Measurements from ENCODE around the gene KIRREL3. TPM values are rescaled to one million over a fixed set of nuclear protein-coding genes. Genes with fewer than 3 reads are reported as not detected.

Gene KIRREL3
- total RNA-seq, 2 experiments from 2014 or later = not detected

- no peak for DNase-seq
- no peaks in the 10 kb centered on the region for H3K9me3 Mint-ChIP-seq (ENCODE audit: insufficient read depth)
- H3K27me3 Mint-ChIP-seq (ENCODE audit: low read depth) = no peaks in the 10 kb centered on the region
- no peaks in the 10 kb centered on the region for H3K4me1 Mint-ChIP-seq (ENCODE audit: low read depth)
- H3K36me3 Mint-ChIP-seq (ENCODE audit: low read depth) = no peaks in the 10 kb centered on the region
- H3K27ac Mint-ChIP-seq = no peak overlapping the region
- no peak overlapping the region for H3K4me3 Mint-ChIP-seq
- CTCF ChIA-PET = no interaction called here
- ATAC-seq = no peak
- POLR2A ChIA-PET = no interaction called here
Measured at GRCh38 chr11:126578021-126578420, 422.5 kb downstream of the KIRREL3 start.

- H3K27ac Mint-ChIP-seq = no peak overlapping the region
- no peaks in the 10 kb centered on the region for H3K4me1 Mint-ChIP-seq (ENCODE audit: low read depth)
- CTCF ChIA-PET = no interaction called here
- ATAC-seq (no peak), DNase-seq (no peak)
- H3K36me3 Mint-ChIP-seq (ENCODE audit: low read depth) = no peaks in the 10 kb centered on the region
- H3K9me3 Mint-ChIP-seq (ENCODE audit: insufficient read depth) = no peaks in the 10 kb centered on the region
- POLR2A ChIA-PET = no interaction called here
- H3K4me3 Mint-ChIP-seq = no peak overlapping the region
- no peaks in the 10 kb centered on the region for H3K27me3 Mint-ChIP-seq (ENCODE audit: low read depth)
Measured at GRCh38 chr11:126575849-126576248, 424.7 kb downstream of the KIRREL3 start.

GRCh38 chr11:126573325-126573978 lies 427.1 kb downstream of the KIRREL3 start:
- ChIA-PET CTCF (no interaction called here), POLR2A (no interaction called here)
- H3K27ac Mint-ChIP-seq = no peak overlapping the region
- H3K4me3 Mint-ChIP-seq = no peak overlapping the region
- H3K27me3 Mint-ChIP-seq (ENCODE audit: low read depth) = no peaks in the 10 kb centered on the region
- ATAC-seq (no peak), DNase-seq (no peak)
- no peaks in the 10 kb centered on the region for H3K9me3 Mint-ChIP-seq (ENCODE audit: insufficient read depth)
- no peaks in the 10 kb centered on the region for H3K36me3 Mint-ChIP-seq (ENCODE audit: low read depth)
- no peaks in the 10 kb centered on the region for H3K4me1 Mint-ChIP-seq (ENCODE audit: low read depth)

GRCh38 chr11:126570489-126570888 lies 430.1 kb downstream of the KIRREL3 start:
- no peaks in the 10 kb centered on the region for H3K9me3 Mint-ChIP-seq (ENCODE audit: insufficient read depth)
- H3K4me3 Mint-ChIP-seq = no peak overlapping the region
- ChIA-PET CTCF (interaction anchor here (0.7 kb wide), 1 partner anchor 90 kb away, joined by 3 read pairs; no protein-coding TSS in a partner anchor), POLR2A (no interaction called here)
- H3K36me3 Mint-ChIP-seq (ENCODE audit: low read depth) = no peaks in the 10 kb centered on the region
- no peaks in the 10 kb centered on the region for H3K27me3 Mint-ChIP-seq (ENCODE audit: low read depth)
- H3K27ac Mint-ChIP-seq = no peak overlapping the region
- ATAC-seq = no peak
- no peak for DNase-seq
- no peaks in the 10 kb centered on the region for H3K4me1 Mint-ChIP-seq (ENCODE audit: low read depth)

- Mint-ChIP-seq H3K4me1 (ENCODE audit: low read depth) (no peaks in the 10 kb centered on the region), H3K27ac (no peak overlapping the region), H3K36me3 (ENCODE audit: low read depth) (no peaks in the 10 kb centered on the region), H3K4me3 (no peak overlapping the region), H3K9me3 (ENCODE audit: insufficient read depth) (no peaks in the 10 kb centered on the region), H3K27me3 (ENCODE audit: low read depth) (no peaks in the 10 kb centered on the region)
- ATAC-seq (no peak), DNase-seq (no peak)
- POLR2A ChIA-PET = no interaction called here
- CTCF ChIA-PET = no interaction called here
Measured at GRCh38 chr11:126567419-126567818, 433.2 kb downstream of the KIRREL3 start.

- Mint-ChIP-seq H3K4me1 (ENCODE audit: low read depth) (no peaks in the 10 kb centered on the region), H3K9me3 (ENCODE audit: insufficient read depth) (no peaks in the 10 kb centered on the region), H3K27me3 (ENCODE audit: low read depth) (no peaks in the 10 kb centered on the region), H3K27ac (no peak overlapping the region), H3K36me3 (ENCODE audit: low read depth) (no peaks in the 10 kb centered on the region), H3K4me3 (no peak overlapping the region)
- POLR2A ChIA-PET = no interaction called here
- CTCF ChIA-PET = no interaction called here
- DNase-seq = no peak
- no peak for ATAC-seq
Measured at GRCh38 chr11:126564566-126564965, 436.0 kb downstream of the KIRREL3 start.

- no peak overlapping the region for H3K4me3 Mint-ChIP-seq
- no peaks in the 10 kb centered on the region for H3K9me3 Mint-ChIP-seq (ENCODE audit: insufficient read depth)
- no peaks in the 10 kb centered on the region for H3K27me3 Mint-ChIP-seq (ENCODE audit: low read depth)
- no peaks in the 10 kb centered on the region for H3K4me1 Mint-ChIP-seq (ENCODE audit: low read depth)
- ATAC-seq = no peak
- no peaks in the 10 kb centered on the region for H3K36me3 Mint-ChIP-seq (ENCODE audit: low read depth)
- DNase-seq = peak; percentile 59
- ChIA-PET CTCF (no interaction called here), POLR2A (no interaction called here)
- H3K27ac Mint-ChIP-seq = no peak overlapping the region
Measured at GRCh38 chr11:126561327-126561893, 439.2 kb downstream of the KIRREL3 start.

- DNase-seq = no peak
- Mint-ChIP-seq H3K27ac (no peak overlapping the region), H3K9me3 (ENCODE audit: insufficient read depth) (no peaks in the 10 kb centered on the region), H3K4me3 (no peak overlapping the region), H3K4me1 (ENCODE audit: low read depth) (no peaks in the 10 kb centered on the region), H3K27me3 (ENCODE audit: low read depth) (no peaks in the 10 kb centered on the region), H3K36me3 (ENCODE audit: low read depth) (no peaks in the 10 kb centered on the region)
- ChIA-PET CTCF (no interaction called here), POLR2A (no interaction called here)
- no peak for ATAC-seq
Measured at GRCh38 chr11:126560221-126560620, 440.3 kb downstream of the KIRREL3 start.

- ChIA-PET POLR2A (no interaction called here), CTCF (no interaction called here)
- no peak overlapping the region for H3K27ac Mint-ChIP-seq
- H3K36me3 Mint-ChIP-seq (ENCODE audit: low read depth) = no peaks in the 10 kb centered on the region
- no peaks in the 10 kb centered on the region for H3K9me3 Mint-ChIP-seq (ENCODE audit: insufficient read depth)
- ATAC-seq (no peak), DNase-seq (no peak)
- H3K4me1 Mint-ChIP-seq (ENCODE audit: low read depth) = no peaks in the 10 kb centered on the region
- H3K27me3 Mint-ChIP-seq (ENCODE audit: low read depth) = peaks cover 3% of the 10 kb centered on the region
- H3K4me3 Mint-ChIP-seq = no peak overlapping the region
Measured at GRCh38 chr11:126548581-126549550, 451.7 kb downstream of the KIRREL3 start.

GRCh38 chr11:126547691-126548090 lies 452.9 kb downstream of the KIRREL3 start:
- Mint-ChIP-seq H3K9me3 (ENCODE audit: insufficient read depth) (no peaks in the 10 kb centered on the region), H3K27ac (no peak overlapping the region), H3K27me3 (ENCODE audit: low read depth) (peaks cover 5% of the 10 kb centered on the region), H3K4me3 (no peak overlapping the region), H3K36me3 (ENCODE audit: low read depth) (no peaks in the 10 kb centered on the region), H3K4me1 (ENCODE audit: low read depth) (no peaks in the 10 kb centered on the region)
- ATAC-seq (no peak), DNase-seq (no peak)
- ChIA-PET POLR2A (no interaction called here), CTCF (no interaction called here)

- no peaks in the 10 kb centered on the region for H3K4me1 Mint-ChIP-seq (ENCODE audit: low read depth)
- H3K36me3 Mint-ChIP-seq (ENCODE audit: low read depth) = no peaks in the 10 kb centered on the region
- H3K27me3 Mint-ChIP-seq (ENCODE audit: low read depth) = peaks cover 5% of the 10 kb centered on the region
- DNase-seq (no peak), ATAC-seq (no peak)
- ChIA-PET CTCF (no interaction called here), POLR2A (no interaction called here)
- no peaks in the 10 kb centered on the region for H3K9me3 Mint-ChIP-seq (ENCODE audit: insufficient read depth)
- H3K4me3 Mint-ChIP-seq = no peak overlapping the region
- no peak overlapping the region for H3K27ac Mint-ChIP-seq
Measured at GRCh38 chr11:126547161-126547560, 453.4 kb downstream of the KIRREL3 start.

GRCh38 chr11:126546694-126547093 lies 453.9 kb downstream of the KIRREL3 start:
- ATAC-seq = no peak
- no peak overlapping the region for H3K4me3 Mint-ChIP-seq
- CTCF ChIA-PET = no interaction called here

More at GRCh38 chr11:126546694-126547093, 453.9 kb downstream of the KIRREL3 start:
- POLR2A ChIA-PET = no interaction called here
- Mint-ChIP-seq H3K4me1 (ENCODE audit: low read depth) (no peaks in the 10 kb centered on the region), H3K36me3 (ENCODE audit: low read depth) (no peaks in the 10 kb centered on the region), H3K27ac (no peak overlapping the region), H3K9me3 (ENCODE audit: insufficient read depth) (no peaks in the 10 kb centered on the region), H3K27me3 (ENCODE audit: low read depth) (peaks cover 5% of the 10 kb centered on the region)
- DNase-seq = no peak

All from activated CD8-positive, alpha-beta T cell treated with anti-CD3 and anti-CD28 coated beads, Interleukin-2, amount 10 ng/mL, durations not matched to agents 7 days and 5 days (primary cell).